Right cardiac atrium (tissue), 5 donors: ENCODE measurements around the gene NEK7. TPM values are rescaled to one million over a fixed set of nuclear protein-coding genes. Genes with fewer than 3 reads are reported as not detected.

Source experiments
- ATAC-seq, 2 donors: fragments of 200-7000 bp; cut with Tn5 transposase; one replicate each; pipeline versions ENCODE4 v1.8.0 to v1.9.1; 2020; ENCODE audit warnings: moderate library complexity in 2 of 2, mild to moderate bottlenecking in 1 of 2
- DNase-seq, 3 donors: peaks; one replicate each; pipeline ENCODE4 v3.0.0-alpha.2; 2020
- H3K27ac ChIP-seq: one replicate; pipeline ENCODE4 v1.5.1; 2013; ENCODE audit warnings: mild to moderate bottlenecking, low read length, control low read depth, moderate library complexity
- H3K27me3 ChIP-seq: one replicate; pipeline ENCODE4 v1.6.1; 2013; ENCODE audit not compliant: control insufficient read depth, insufficient read depth
- H3K4me1 ChIP-seq: one replicate; pipeline ENCODE4 v1.6.1; 2013; ENCODE audit warnings: low read length; ENCODE audit not compliant: control insufficient read depth, insufficient read depth
- H3K4me3 ChIP-seq: one replicate; pipeline ENCODE4 v1.5.1; 2013; ENCODE audit warnings: low read length, control low read depth
- H3K9me3 ChIP-seq: one replicate; pipeline ENCODE4 v1.6.1; 2013; ENCODE audit warnings: low read length; ENCODE audit not compliant: control insufficient read depth
- WGBS: extraction: QIAGEN DNeasy Blood & Tissue Kit; methylation state at CpG from one replicate; pipeline ENCODE4 v1.1.7; 2013; 5-methylcytosine and 5-hydroxymethylcytosine counted together
- intact Hi-C, 4 donors: fragments of 100-400 bp; cut with DNase I; formaldehyde crosslinking; loops; one replicate each; pipeline versions ENCODE4 v1.11.0 to v1.14.0; 2022 to 2023
- polyA plus RNA-seq: library from polyadenylated mRNA; stranded (reverse); fragments of 200-250 nt; gene quantifications from one replicate; pipeline ENCODE4 v1.2.3, GENCODE V29; 2013
- total RNA-seq, 4 donors: library from RNA; stranded (reverse); fragmentation: NEBNext Ultra II Directional; extraction: Animal tissue kit (Norgen Biotek cat#: 25700); gene quantifications; one replicate each; pipeline ENCODE4 v1.2.1, GENCODE V29; 2021
- donor health status: healthy with polysubstance abuse.
- donor health status: DM: no; HTN: yes; CAD: no.
- donor health status: DM: no; HTN: no; CAD: no.
- donor health status: DM: no; HTN: yes; CAD: no; lungs with severe emphysema.
- donor health status: DM: yes; HTN: yes; CAD: no.

NEK7 gene
- total and polyA plus RNA-seq, 5 donors, result 57.6 to 276 (median 173) TPM

DNA sequence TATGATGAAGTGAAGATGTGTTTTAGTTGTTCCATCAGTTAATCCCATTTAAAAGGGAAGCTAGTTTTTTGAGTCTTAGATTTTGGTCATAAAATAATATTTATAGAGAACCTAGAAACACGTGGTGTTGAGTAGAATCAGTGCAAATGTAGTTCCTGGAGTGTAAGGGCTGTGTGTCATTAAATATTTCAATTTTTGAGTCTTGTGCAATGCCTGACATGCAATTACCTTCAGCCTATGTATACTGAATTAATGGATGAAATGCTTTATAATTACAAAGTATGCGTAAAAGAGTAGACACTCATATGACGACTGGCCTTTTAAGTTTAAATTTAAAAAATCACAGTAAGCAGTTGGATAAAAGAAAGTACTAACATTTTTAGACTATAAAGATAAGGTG, 75.0 kb downstream of the NEK7 start:
- no peak overlapping the region for H3K27ac ChIP-seq
- H3K27me3 ChIP-seq, result no peaks in the 10 kb centered on the region
- 87% methylated on average over 3 of the region's 3 CpGs for WGBS
- DNase-seq (no peak), ATAC-seq (no peak)
- no peaks in the 10 kb centered on the region for H3K9me3 ChIP-seq
- H3K4me3 ChIP-seq, result no peak overlapping the region
- intact Hi-C loops, result no loop called here
- peaks cover 7% of the 10 kb centered on the region for H3K4me1 ChIP-seq

DNA sequence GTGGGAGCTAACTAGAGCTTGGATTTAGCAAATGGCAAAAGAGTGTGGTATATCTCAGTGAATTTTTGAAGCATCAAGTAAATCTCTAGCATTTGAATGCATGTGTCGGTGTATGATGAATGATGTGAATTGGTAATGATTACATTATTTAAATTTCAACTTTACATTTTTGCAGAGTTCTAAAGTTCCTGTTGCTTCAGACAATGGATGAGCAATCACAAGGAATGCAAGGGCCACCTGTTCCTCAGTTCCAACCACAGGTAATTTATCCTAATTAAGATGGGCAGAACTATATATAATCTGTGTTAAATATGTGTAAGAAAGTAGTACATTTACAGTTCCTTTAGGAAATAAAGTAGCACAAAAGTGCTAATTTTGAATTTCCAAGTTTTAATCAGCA, 75.6 kb downstream of the NEK7 start:
- DNase-seq (no peak), ATAC-seq (no peak)
- Histone ChIP-seq H3K4me3 (no peak overlapping the region), H3K4me1 (peaks cover 7% of the 10 kb centered on the region), H3K27ac (no peak overlapping the region), H3K9me3 (no peaks in the 10 kb centered on the region), H3K27me3 (no peaks in the 10 kb centered on the region)
- WGBS, result 97% methylated on average over 1 of the region's 1 CpG
- intact Hi-C loops, result no loop called here

DNA sequence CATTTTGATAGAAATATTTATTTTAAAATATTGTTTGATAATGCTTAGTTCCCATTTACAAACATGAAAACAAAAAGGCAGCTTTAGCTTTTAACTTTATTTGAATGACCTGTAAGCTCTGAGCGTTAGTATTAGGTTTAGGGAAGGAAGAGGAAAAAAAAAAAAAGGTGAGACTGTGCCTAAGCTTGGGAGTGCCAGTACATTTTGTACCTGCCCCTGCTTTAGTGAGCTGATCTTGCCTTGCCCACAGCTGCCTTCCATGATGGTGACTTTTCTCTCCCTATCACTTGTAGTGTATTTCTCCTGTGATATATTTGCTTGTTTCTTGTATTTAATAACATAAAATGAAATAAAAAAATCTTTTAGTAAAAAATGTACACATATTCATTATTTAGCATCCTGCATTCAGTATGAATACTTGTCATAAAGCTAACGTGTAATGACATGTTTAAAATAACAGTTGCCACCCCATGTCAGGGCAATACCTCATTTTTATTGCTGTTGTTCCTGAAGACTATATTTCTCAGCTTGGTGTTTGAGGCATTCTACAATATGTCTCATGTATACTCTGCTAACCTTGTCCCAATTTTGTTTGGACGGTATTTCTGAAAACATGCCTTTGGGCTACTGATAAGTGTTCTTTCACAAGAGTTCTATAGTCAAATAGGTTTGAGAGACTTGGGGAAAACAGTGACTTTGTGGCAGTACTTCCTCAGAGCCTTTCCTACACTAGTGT, 76.3 kb downstream of the NEK7 start:
- ATAC-seq (no peak), DNase-seq (no peak)
- Histone ChIP-seq H3K4me1 (peaks cover 7% of the 10 kb centered on the region), H3K27me3 (no peaks in the 10 kb centered on the region), H3K4me3 (no peak overlapping the region), H3K9me3 (no peaks in the 10 kb centered on the region), H3K27ac (no peak overlapping the region)
- intact Hi-C loops, result no loop called here
- WGBS, result 75% methylated on average over 3 of the region's 3 CpGs

DNA sequence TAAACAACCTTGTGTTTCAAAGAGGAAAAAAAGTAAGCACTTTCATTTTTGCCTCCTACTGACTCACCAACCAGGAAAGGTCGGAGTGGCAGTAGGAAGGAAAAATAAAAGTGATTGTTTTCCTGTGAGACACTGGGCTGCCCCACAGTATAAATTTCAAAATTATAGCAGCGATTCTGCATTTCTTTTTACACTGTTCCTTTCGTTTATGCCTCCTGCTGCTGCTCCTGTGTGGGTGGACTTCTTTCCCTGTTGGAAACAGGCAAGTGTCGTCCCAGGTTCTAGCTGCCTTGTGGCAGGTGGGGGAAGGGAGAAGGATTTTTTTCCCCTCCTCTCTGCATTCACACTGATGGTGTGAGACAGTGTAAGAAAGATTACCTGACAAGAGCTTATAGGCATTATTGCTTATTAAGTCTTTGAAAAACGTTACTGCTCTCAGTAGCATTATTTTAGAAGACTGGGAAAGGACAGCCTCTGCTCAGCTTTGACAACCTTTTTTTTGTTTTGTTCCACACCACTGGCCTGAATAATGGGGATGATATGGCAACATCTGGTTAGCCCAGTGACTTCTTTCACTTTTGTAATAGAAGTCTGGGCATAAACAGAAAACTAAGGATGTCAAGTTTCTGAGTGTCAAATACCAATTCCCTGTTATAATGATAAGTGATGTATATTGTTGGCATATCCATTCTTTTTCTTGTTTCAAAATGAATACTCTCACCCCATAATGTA, 77.9 kb downstream of the NEK7 start:
- Histone ChIP-seq H3K4me3 (peak overlapping the region; percentile 7), H3K4me1 (peaks cover 2% of the 10 kb centered on the region)
- peak; percentile 48 to 56 for ATAC-seq

DNA sequence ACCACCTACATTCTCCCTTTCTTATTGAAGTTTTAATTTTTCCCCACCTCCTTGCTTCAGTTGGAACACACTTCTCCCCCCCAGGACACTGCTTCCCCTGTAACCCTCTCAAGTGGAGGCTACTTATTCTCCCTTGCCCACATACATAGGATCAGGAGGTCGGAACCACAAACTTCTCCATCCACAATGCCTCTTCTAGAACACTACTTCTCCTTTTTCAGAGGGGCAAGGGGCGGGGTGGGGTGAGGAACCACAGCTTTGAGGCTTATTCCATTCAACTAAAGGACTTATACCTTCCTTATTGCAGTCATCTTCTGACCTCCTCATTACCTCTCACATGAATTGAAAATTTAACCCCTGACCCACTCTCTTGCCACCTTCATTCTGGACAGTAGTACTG, 81.3 kb downstream of the NEK7 start:
- DNase-seq (peak; percentile 22 to 62 (median 56)), ATAC-seq (peak in 1 of 2 donors; percentile 39)
- Histone ChIP-seq H3K27me3 (no peaks in the 10 kb centered on the region), H3K4me3 (no peak overlapping the region), H3K4me1 (peaks cover 4% of the 10 kb centered on the region), H3K9me3 (no peaks in the 10 kb centered on the region), H3K27ac (no peak overlapping the region)
- WGBS, result 88% methylated on average over 2 of the region's 2 CpGs
- intact Hi-C loops, result no loop called here

More for the DNA sequence above, 77.9 kb downstream of the NEK7 start:
- DNase-seq, result no peak
- WGBS, result 21% methylated on average over 5 of the region's 5 CpGs
- Histone ChIP-seq H3K27ac (no peak overlapping the region), H3K9me3 (no peaks in the 10 kb centered on the region), H3K27me3 (no peaks in the 10 kb centered on the region)
- intact Hi-C loops, result no loop called here

DNA sequence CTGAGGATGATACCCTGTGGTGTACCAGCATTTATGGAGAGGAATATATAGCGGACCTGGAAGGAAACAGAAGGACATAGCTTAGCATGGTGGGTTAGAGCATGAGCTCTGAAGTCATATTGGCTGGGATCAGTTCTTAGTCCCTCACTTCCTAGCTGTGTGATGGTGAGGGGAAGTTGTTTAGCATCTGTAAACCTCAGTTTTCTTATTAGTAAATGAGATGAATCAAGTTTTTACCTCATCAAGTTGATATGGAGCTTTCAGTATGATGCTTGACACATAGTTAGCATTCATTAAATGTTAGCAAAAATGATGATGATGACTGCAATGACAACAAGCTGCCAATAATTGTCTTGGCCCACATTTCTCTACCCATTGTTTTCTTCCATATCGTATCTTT, 84.8 kb downstream of the NEK7 start:
- WGBS, result 87% methylated on average over 2 of the region's 2 CpGs
- DNase-seq, result no peak

DNA sequence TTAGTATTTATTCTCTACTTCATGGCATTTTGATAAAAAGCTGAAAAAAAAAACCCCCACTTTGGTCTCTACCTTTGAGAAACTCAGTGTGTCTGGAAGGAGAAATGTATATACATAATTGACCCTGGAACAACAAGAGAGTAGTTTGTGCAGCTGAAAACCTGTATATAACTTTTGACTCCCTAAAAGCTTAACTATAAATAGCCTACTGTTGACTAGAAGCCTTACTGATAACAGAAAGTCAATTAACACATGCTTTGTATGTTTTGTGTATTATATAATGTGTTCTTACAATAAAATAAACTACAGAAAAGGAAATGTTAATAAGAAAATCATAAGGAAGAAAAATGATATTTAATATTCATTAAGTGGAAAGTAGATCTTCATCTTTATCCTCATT, 88.0 kb downstream of the NEK7 start:
- no peaks in the 10 kb centered on the region for H3K27me3 ChIP-seq
- no peak overlapping the region for H3K4me3 ChIP-seq
- no peaks in the 10 kb centered on the region for H3K9me3 ChIP-seq
- intact Hi-C loops, result no loop called here
- no peak for ATAC-seq
- DNase-seq, result no peak
- H3K27ac ChIP-seq, result no peak overlapping the region
- H3K4me1 ChIP-seq, result peaks cover 6% of the 10 kb centered on the region

More for the DNA sequence above, 84.8 kb downstream of the NEK7 start:
- H3K9me3 ChIP-seq, result no peaks in the 10 kb centered on the region
- no peak for ATAC-seq
- intact Hi-C loops, result no loop called here
- peaks cover 5% of the 10 kb centered on the region for H3K4me1 ChIP-seq
- H3K4me3 ChIP-seq, result no peak overlapping the region
- H3K27me3 ChIP-seq, result no peaks in the 10 kb centered on the region
- H3K27ac ChIP-seq, result no peak overlapping the region

DNA sequence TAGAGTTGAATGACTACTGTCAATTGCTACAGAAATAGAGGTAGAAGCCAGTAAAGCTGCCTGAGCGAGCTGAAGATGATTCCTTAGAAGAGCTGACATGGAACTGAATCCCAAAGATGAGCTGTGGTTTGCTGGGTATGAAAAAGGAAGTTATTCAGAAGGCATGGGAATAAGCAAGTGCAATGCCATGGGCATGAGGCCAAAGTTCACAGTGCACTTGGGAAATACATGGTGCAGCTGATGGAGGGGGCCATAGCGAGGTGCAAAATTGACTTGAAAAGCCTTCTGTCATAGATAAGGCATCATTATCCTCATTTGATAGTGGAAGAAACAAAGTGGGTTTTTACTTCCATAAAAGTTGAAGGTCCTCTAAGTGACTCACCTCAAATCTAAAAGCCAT, 88.6 kb downstream of the NEK7 start:
- Histone ChIP-seq H3K9me3 (no peaks in the 10 kb centered on the region), H3K4me3 (no peak overlapping the region), H3K27me3 (no peaks in the 10 kb centered on the region), H3K4me1 (peaks cover 6% of the 10 kb centered on the region), H3K27ac (peak overlapping the region; percentile 75)
- ATAC-seq (no peak), DNase-seq (peak; percentile 22 to 51 (median 46))
- intact Hi-C loops, result no loop called here
- WGBS, result 80% methylated on average over 2 of the region's 2 CpGs

DNA sequence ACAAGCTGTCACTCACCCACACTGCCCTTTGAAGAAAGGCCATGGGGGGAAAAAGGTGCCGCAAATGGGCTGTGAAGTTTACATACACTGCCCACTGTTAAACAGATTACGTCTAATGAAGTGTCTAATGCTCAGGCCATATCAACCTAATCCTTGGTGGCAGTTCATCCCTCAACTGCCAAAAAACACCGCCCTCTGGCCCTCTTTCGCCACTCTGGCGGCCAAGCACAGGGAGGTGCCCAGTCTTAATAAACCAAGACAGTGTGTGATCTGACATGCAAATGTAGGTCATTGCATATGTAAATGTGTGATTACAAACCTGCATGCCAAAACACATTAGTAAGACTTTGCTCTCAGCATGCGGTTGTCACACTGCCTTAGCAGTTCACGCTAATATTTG, 89.5 kb downstream of the NEK7 start:
- Histone ChIP-seq H3K27ac (no peak overlapping the region), H3K27me3 (no peaks in the 10 kb centered on the region), H3K4me3 (no peak overlapping the region), H3K9me3 (no peaks in the 10 kb centered on the region), H3K4me1 (peaks cover 6% of the 10 kb centered on the region)
- intact Hi-C loops, result no loop called here
- 83% methylated on average over 7 of the region's 7 CpGs for WGBS
- ATAC-seq (peak; percentile 32 to 56), DNase-seq (peak in 1 of 3 donors; percentile 40)

DNA sequence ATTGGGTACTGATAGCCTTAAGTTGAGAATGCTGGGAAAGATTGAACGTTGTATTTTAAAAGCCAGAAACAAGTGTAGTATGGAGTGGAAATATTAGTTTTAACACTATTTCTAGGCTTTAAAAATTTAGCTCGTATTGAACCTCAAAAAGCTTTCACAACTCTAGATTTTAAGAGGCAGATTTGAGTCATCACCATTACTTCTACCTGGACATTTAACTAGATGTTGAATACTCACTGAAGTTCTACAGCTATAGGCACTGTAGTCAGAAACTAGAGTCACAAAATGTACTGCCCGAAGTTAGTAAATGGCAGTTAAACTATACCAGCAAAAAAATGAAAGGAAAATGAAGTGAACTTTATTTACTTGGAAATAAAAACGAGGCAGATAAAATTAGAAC, 96.5 kb downstream of the NEK7 start:
- intact Hi-C loops, result no loop called here
- WGBS, result 66% methylated on average over 4 of the region's 4 CpGs
- Histone ChIP-seq H3K27ac (no peak overlapping the region), H3K4me1 (peaks cover 7% of the 10 kb centered on the region), H3K4me3 (no peak overlapping the region), H3K9me3 (no peaks in the 10 kb centered on the region), H3K27me3 (no peaks in the 10 kb centered on the region)
- ATAC-seq, result no peak
- no peak for DNase-seq

DNA sequence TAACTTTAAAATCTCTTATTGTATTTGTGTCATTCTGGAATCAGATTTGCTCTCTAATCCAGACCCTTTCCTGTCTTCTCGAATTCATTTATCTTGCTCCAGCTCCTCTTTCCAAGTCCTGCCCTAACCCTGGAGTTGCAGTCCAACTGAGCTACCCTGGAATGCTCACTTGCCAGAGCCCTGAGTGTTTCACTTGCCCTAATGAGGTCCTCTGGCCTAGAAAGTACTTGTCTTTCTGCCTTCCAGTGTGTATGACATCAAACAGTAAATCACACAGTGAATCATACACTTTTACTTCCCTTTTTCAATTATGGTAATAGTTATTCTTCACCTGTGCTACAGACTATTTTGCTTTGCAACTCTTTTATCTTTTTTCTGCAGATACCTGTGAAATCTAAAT, 96.9 kb downstream of the NEK7 start:
- Histone ChIP-seq H3K4me3 (no peak overlapping the region), H3K4me1 (peaks cover 7% of the 10 kb centered on the region), H3K27me3 (no peaks in the 10 kb centered on the region), H3K9me3 (no peaks in the 10 kb centered on the region), H3K27ac (no peak overlapping the region)
- intact Hi-C loops, result no loop called here
- 11% methylated on average over 1 of the region's 1 CpG for WGBS
- DNase-seq (peak in 1 of 3 donors; percentile 45), ATAC-seq (peak; percentile 75 to 86)
